OCI-LY7 (cell line): ENCODE data around the gene CST3.

Experiments used
- EZH2phosphoT487 ChIP-seq: fragments of 200-600 bp; sonication (generic); IDR thresholded peaks from 2 replicates; pipeline ENCODE4 v1.6.1; 2018; ENCODE audit warnings: low read depth, borderline replicate concordance, mild to moderate bottlenecking, mixed run types, antibody characterized with exemption, low read length, moderate library complexity, mixed read lengths
- TF ChIP-seq, protein P1 (sequence below): fragments of 200-600 bp; sonication (generic); conservative IDR thresholded peaks from 2 replicates; pipeline ENCODE4 v1.5.1; 2014; ENCODE audit warnings: mild to moderate bottlenecking, antibody characterized with exemption, low read length, moderate library complexity, mixed read lengths

DNA sequence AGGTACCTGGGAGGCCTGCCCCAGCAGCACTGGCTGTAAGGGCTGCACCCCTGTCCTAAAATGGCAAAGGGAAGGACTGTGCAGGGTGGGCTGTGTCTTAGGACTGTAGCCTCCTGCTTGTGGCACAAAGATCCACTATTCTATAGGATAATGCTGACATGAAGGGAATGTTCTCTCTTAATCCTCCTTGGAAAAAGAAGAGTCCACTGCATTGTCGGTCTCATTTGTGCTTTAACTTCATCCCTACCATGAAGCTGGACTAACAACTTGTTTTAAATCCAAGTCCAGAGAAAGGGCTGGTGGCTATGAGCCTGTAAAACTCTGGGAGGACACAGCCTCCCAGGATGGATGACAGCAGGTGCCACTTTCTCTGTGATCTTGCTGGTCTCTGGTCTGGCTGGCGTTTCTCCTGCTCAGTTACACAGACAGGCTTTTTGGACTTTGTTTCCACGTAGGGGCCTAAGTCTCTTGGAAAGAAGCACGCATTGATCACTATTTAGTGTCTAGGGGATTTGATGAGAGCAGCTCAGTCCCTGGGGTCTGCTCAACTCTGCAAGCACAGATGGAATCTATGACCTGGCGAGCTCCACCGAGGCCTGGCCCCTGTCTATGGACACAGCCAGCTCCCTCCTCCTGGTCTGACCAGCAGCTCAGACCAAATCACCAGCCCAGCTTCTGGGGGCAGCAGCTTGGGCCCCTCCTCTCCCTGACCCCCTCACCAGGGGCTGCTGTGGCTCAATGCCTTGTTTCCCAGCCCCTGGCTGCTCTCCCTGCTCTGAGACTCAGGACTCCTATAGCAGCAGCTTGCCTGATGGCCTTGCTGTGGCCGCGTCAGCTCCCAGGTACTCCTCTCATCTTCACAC lies 4.8 kb downstream of the CST3 start:
- TF ChIP-seq, protein P1, sequence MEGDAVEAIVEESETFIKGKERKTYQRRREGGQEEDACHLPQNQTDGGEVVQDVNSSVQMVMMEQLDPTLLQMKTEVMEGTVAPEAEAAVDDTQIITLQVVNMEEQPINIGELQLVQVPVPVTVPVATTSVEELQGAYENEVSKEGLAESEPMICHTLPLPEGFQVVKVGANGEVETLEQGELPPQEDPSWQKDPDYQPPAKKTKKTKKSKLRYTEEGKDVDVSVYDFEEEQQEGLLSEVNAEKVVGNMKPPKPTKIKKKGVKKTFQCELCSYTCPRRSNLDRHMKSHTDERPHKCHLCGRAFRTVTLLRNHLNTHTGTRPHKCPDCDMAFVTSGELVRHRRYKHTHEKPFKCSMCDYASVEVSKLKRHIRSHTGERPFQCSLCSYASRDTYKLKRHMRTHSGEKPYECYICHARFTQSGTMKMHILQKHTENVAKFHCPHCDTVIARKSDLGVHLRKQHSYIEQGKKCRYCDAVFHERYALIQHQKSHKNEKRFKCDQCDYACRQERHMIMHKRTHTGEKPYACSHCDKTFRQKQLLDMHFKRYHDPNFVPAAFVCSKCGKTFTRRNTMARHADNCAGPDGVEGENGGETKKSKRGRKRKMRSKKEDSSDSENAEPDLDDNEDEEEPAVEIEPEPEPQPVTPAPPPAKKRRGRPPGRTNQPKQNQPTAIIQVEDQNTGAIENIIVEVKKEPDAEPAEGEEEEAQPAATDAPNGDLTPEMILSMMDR = no peak
- TF ChIP-seq EZH2phosphoT487 = no peak
